PC-3 (cell line): ENCODE measurements around the gene CSF1R.

ENCODE experiments used
- CTCF ChIP-seq: fragments of 300-600 bp; sonication (generic); conservative IDR thresholded peaks from 2 replicates; pipeline ENCODE4 v1.5.1; 2017; ENCODE audit warnings: antibody characterized with exemption, low read depth, mild to moderate bottlenecking, low read length
- EZH2 ChIP-seq: fragments of 300-600 bp; sonication (generic); IDR thresholded peaks from one replicate; pipeline ENCODE4 v1.6.1; 2017; ENCODE audit warnings: antibody characterized with exemption, mild to moderate bottlenecking, low read length; ENCODE audit not compliant: unreplicated experiment

DNA sequence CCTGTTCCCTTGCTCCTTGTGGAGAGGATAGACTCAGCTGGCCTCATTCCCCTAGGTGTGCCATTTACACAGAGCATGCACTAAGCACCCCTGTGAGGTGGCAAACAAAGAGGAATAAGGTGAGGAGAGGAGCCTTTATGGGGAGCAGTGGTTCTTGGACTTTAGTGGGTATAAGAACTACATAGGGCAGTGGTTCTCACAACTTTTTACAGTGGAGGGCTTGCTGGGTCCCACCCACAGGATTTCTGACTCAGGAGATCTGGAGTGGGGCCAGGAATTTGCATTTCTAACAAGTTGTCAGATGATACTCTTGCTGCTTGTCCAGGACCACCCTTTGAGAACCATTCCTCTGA lies 42.0 kb downstream of the CSF1R start:
- TF ChIP-seq CTCF, result no peak
- no peak for TF ChIP-seq EZH2
